Calu3 (cell line): ENCODE results near the gene NOL3. TPM values are rescaled to one million over a fixed set of nuclear protein-coding genes. Genes with fewer than 3 reads are reported as not detected.

Experiments
- BruUV-seq: library from RNA; stranded (reverse); fragments of 400-500 nt; replicated peaks from 2 replicates; lab custom pipeline; 2021; lab: Mats Ljungman, UMichigan
- CTCF ChIA-PET: fragments of 300-600 bp; sonication (Branson Sonifier 250); formaldehyde crosslinking; loops from one replicate; lab custom pipeline; 2022; ENCODE audit warnings: antibody characterized with exemption; lab: Charles Lee
- DNase-seq: peaks from one replicate; pipeline ENCODE4 v3.0.0; 2022
- H3K27ac Mint-ChIP-seq: one replicate; pipeline ENCODE4 v1.8.0; 2022; ENCODE audit warnings: mixed read lengths; ENCODE audit not compliant: unreplicated experiment
- H3K27me3 Mint-ChIP-seq: one replicate; pipeline ENCODE4 v1.8.0; 2022; ENCODE audit warnings: mixed read lengths; ENCODE audit not compliant: unreplicated experiment
- H3K36me3 Mint-ChIP-seq: one replicate; pipeline ENCODE4 v1.8.0; 2022; ENCODE audit warnings: mild to moderate bottlenecking, moderate library complexity, mixed read lengths; ENCODE audit not compliant: insufficient read depth, unreplicated experiment
- H3K4me1 Mint-ChIP-seq: one replicate; pipeline ENCODE4 v1.8.0; 2022; ENCODE audit warnings: mild to moderate bottlenecking, low read depth, mixed read lengths; ENCODE audit not compliant: unreplicated experiment
- H3K4me3 Mint-ChIP-seq: one replicate; pipeline ENCODE4 v1.8.0; 2022; ENCODE audit warnings: mild to moderate bottlenecking, low read depth, moderate library complexity, mixed read lengths; ENCODE audit not compliant: unreplicated experiment
- H3K9me3 Mint-ChIP-seq: one replicate; pipeline ENCODE4 v1.8.0; 2022; ENCODE audit warnings: low read depth, mixed read lengths; ENCODE audit not compliant: unreplicated experiment
- intact Hi-C: fragments of 100-400 bp; cut with micrococcal nuclease; formaldehyde crosslinking; loops from one replicate; pipeline ENCODE4 v1.10.0; 2022; ENCODE audit not compliant: unreplicated experiment
- total RNA-seq: library from RNA; stranded (reverse); gene quantifications from 2 replicates; pipeline ENCODE4 v1.2.3, GENCODE V29; 2022
- TF ChIP-seq, protein P1 (sequence below): fragments of 200-600 bp; IDR thresholded peaks from one replicate; pipeline ENCODE4 v1.8.0; 2022; ENCODE audit warnings: antibody characterized with exemption; ENCODE audit not compliant: unreplicated experiment

NOL3 gene
- total RNA-seq, 1 experiment from 2014 or later, result 33.5 TPM

DNA sequence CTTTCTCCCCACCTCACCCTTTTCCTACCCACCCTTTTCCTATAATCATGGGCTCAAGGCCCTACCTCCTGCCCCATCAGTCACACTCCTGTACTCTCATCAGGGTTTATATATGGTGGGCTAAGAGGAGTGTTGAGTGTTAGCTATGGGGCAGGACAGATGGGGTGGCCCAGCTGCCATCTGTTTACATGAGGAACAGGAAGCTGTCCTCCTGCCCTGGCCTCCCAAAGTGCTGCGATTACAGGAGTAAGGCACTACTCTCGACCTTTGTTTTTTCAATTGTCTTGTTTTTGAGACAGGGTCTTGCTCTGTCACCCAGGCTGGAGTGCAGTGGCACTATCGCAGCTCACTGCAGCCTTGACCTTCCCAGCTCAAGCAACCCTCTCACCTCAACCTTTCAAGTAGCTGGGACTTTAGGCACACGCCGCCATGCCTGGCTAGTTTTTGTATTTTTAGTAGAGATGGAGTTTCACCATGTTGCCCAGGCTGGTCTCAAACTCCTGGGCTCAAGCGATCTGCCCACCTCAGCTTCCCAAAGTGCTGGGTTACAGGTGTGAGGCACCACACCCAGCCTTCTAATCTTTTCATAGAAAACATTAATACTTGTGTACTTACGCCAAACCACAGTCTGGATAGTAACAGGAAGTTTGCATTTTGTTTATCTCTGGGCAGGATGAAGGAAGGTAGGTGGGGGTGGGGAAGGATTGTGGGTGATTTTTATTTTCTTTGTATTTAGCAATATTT lies 12.3 kb upstream of the NOL3 start:
- H3K4me1 Mint-ChIP-seq, result peaks cover 29% of the 10 kb centered on the region
- H3K36me3 Mint-ChIP-seq, result peaks cover 52% of the 10 kb centered on the region
- TF ChIP-seq, protein P1, sequence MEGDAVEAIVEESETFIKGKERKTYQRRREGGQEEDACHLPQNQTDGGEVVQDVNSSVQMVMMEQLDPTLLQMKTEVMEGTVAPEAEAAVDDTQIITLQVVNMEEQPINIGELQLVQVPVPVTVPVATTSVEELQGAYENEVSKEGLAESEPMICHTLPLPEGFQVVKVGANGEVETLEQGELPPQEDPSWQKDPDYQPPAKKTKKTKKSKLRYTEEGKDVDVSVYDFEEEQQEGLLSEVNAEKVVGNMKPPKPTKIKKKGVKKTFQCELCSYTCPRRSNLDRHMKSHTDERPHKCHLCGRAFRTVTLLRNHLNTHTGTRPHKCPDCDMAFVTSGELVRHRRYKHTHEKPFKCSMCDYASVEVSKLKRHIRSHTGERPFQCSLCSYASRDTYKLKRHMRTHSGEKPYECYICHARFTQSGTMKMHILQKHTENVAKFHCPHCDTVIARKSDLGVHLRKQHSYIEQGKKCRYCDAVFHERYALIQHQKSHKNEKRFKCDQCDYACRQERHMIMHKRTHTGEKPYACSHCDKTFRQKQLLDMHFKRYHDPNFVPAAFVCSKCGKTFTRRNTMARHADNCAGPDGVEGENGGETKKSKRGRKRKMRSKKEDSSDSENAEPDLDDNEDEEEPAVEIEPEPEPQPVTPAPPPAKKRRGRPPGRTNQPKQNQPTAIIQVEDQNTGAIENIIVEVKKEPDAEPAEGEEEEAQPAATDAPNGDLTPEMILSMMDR, result no peak
- BruUV-seq, result TSS peak; percentile 50
- H3K27ac Mint-ChIP-seq, result peak overlapping the region; percentile 34
- H3K9me3 Mint-ChIP-seq, result no peaks in the 10 kb centered on the region
- H3K4me3 Mint-ChIP-seq, result peak overlapping the region; percentile 84
- no peaks in the 10 kb centered on the region for H3K27me3 Mint-ChIP-seq
- intact Hi-C loops, result loop anchor here (10.0 kb wide), 1 partner anchor 143 kb away; no protein-coding TSS in a partner anchor
- no peak for DNase-seq
- CTCF ChIA-PET, result interaction anchor here (0.6 to 1.1 kb wide), 3 partner anchors 17 to 333 kb away, joined by 3 to 4 read pairs (median 3); no protein-coding TSS in a partner anchor

- Mint-ChIP-seq H3K4me1 (peaks cover 29% of the 10 kb centered on the region), H3K27ac (peak overlapping the region; percentile 58), H3K27me3 (no peaks in the 10 kb centered on the region), H3K36me3 (peaks cover 50% of the 10 kb centered on the region), H3K9me3 (no peaks in the 10 kb centered on the region), H3K4me3 (peak overlapping the region; percentile 84)
- intact Hi-C loops, result loop anchor here (10.0 kb wide), 1 partner anchor 144 kb away; no protein-coding TSS in a partner anchor
- TF ChIP-seq, protein P1, result no peak
- BruUV-seq, result no TSS peak
- DNase-seq, result peak; percentile 65
- CTCF ChIA-PET, result interaction anchor here (0.6 to 2.3 kb wide), 4 partner anchors 41 to 332 kb away, joined by 3 to 7 read pairs (median 4); no protein-coding TSS in a partner anchor
Observed at GRCh38 chr16:67158637-67159600, 11.4 kb upstream of the NOL3 start.

DNA sequence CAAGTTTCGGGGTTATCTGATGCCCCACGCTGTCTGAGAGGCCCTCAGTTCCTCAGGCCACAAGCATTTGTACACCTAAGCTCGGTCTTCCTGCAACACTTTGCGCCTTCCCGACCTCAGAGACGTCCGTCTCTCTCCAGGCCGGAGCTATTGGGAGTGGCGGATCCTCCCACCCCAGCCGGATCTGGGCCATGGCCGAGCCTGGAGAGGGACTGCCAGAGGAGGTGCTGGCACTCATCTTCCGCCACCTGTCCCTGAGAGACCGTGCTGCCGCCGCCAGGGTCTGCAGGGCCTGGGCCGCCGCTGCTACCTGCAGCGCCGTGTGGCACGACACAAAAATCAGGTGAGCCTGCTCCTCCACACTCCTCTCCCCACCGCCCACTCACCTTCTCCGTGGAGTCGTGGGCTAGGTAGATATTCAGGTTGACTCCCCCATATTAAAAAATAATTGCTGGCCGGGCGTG lies 8.7 kb upstream of the NOL3 start:
- H3K4me3 Mint-ChIP-seq, result peak overlapping the region; percentile 57
- intact Hi-C loops, result loop anchor here (5.0 kb wide), 1 partner anchor 54 kb away; the partner anchor contains the start of gene PHAF1
- peaks cover 18% of the 10 kb centered on the region for H3K4me1 Mint-ChIP-seq
- H3K36me3 Mint-ChIP-seq, result peaks cover 65% of the 10 kb centered on the region
- no peak overlapping the region for H3K27ac Mint-ChIP-seq
- TF ChIP-seq, protein P1, result no peak
- DNase-seq, result no peak
- no peaks in the 10 kb centered on the region for H3K9me3 Mint-ChIP-seq
- H3K27me3 Mint-ChIP-seq, result no peaks in the 10 kb centered on the region
- no TSS peak for BruUV-seq
- CTCF ChIA-PET, result no interaction called here
